HEK293T (cell line): ENCODE data around the gene GUK1.

Experiments
- CTCF ChIA-PET: fragments of 350-600 bp; formaldehyde crosslinking; extraction: SDS; loops from one replicate; lab custom pipeline; 2021; ENCODE audit warnings: antibody characterized with exemption, inconsistent platforms; lab: Yijun Ruan, JAX
- POLR2A ChIA-PET: fragments of 350-600 bp; formaldehyde crosslinking; extraction: SDS; loops from one replicate; lab custom pipeline; 2020; ENCODE audit warnings: antibody characterized with exemption, inconsistent platforms; lab: Yijun Ruan, JAX
- DNase-seq: peaks from one replicate; pipeline ENCODE4 v3.0.0; 2012; ENCODE audit warnings: mixed read lengths; ENCODE audit errors: extremely low spot score
- ARNT ChIP-seq: fragments of 450-650 bp; IDR thresholded peaks from 2 replicates; pipeline ENCODE4 v1.6.1; 2017; ENCODE audit warnings: mild to moderate bottlenecking
- BHLHE40 ChIP-seq: fragments of 450-650 bp; IDR thresholded peaks from 2 replicates; pipeline ENCODE4 v1.6.1; 2016; ENCODE audit warnings: mild to moderate bottlenecking, moderate library complexity, borderline replicate concordance
- CTBP1 ChIP-seq: fragments of 450-650 bp; IDR thresholded peaks from 2 replicates; pipeline ENCODE4 v1.6.1; 2016; ENCODE audit warnings: borderline replicate concordance
- ELF4 ChIP-seq: fragments of 450-650 bp; IDR thresholded peaks from 2 replicates; pipeline ENCODE4 v1.6.1; 2017; ENCODE audit warnings: antibody characterized with exemption
- FOXA1 ChIP-seq: fragments of 450-650 bp; IDR thresholded peaks from 2 replicates; pipeline ENCODE4 v1.6.1; 2016; ENCODE audit warnings: mild to moderate bottlenecking
- FOXK2 ChIP-seq: fragments of 450-650 bp; IDR thresholded peaks from 2 replicates; pipeline ENCODE4 v1.6.1; 2016; ENCODE audit warnings: mild to moderate bottlenecking
- FOXM1 ChIP-seq: fragments of 450-650 bp; IDR thresholded peaks from 2 replicates; pipeline ENCODE4 v1.6.1; 2017; ENCODE audit warnings: mild to moderate bottlenecking, borderline replicate concordance
- HDGF ChIP-seq: fragments of 450-650 bp; IDR thresholded peaks from 2 replicates; pipeline ENCODE4 v1.6.1; 2017; ENCODE audit warnings: antibody characterized with exemption, borderline replicate concordance
- L3MBTL2 ChIP-seq: fragments of 450-650 bp; conservative IDR thresholded peaks from 2 replicates; pipeline ENCODE4 v1.6.1; 2016; ENCODE audit warnings: mild to moderate bottlenecking
- LEF1 ChIP-seq: fragments of 450-650 bp; IDR thresholded peaks from 2 replicates; pipeline ENCODE4 v1.6.1; 2017; ENCODE audit warnings: mild to moderate bottlenecking, borderline replicate concordance
- NFRKB ChIP-seq: fragments of 450-650 bp; IDR thresholded peaks from 2 replicates; pipeline ENCODE4 v1.6.1; 2016; ENCODE audit warnings: mild to moderate bottlenecking, moderate library complexity
- SP1 ChIP-seq: fragments of 450-650 bp; IDR thresholded peaks from 2 replicates; pipeline ENCODE4 v1.6.1; 2017
- SUZ12 ChIP-seq: fragments of 450-650 bp; IDR thresholded peaks from 2 replicates; pipeline ENCODE4 v1.6.1; 2016; ENCODE audit warnings: mild to moderate bottlenecking
- TARDBP ChIP-seq: fragments of 450-650 bp; IDR thresholded peaks from 2 replicates; pipeline ENCODE4 v1.6.1; 2016
- ZNF384 ChIP-seq: fragments of 450-650 bp; IDR thresholded peaks from 2 replicates; pipeline ENCODE4 v1.6.1; 2016
- TF ChIP-seq, protein P1 (sequence below): fragments of 450-650 bp; IDR thresholded peaks from 2 replicates; pipeline ENCODE4 v1.6.1; 2016

GUK1 gene

DNA sequence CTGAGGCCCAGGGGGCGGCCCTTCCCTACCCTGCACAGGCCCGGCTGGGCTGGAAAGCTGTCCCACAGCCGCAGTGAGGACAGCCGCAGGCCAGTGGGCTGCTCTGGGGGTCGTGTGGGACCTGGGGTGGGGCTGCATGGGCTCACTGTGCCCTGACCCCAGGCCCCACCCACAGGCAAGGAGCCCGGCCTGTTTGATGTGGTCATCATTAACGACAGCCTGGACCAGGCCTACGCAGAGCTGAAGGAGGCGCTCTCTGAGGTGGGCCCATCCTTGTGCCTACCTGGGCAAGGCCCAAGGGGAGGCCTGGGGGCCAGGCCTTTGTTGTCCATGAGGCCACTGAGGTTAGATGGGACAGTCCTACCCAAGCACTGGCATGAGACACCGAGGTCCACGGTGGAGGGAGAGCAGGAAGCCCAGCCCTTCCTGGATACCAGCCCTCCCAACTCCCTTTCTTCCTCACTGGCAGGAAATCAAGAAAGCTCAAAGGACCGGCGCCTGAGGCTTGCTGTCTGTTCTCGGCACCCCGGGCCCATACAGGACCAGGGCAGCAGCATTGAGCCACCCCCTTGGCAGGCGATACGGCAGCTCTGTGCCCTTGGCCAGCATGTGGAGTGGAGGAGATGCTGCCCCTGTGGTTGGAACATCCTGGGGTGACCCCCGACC lies 8.2 kb downstream of the GUK1 start:
- POLR2A ChIA-PET, result interaction anchor here (0.9 to 7.2 kb wide), 2 partner anchors 8 to 16 kb away, joined by 4 to 55 read pairs; partner anchors contain the start of genes GUK1 and IBA57

DNA sequence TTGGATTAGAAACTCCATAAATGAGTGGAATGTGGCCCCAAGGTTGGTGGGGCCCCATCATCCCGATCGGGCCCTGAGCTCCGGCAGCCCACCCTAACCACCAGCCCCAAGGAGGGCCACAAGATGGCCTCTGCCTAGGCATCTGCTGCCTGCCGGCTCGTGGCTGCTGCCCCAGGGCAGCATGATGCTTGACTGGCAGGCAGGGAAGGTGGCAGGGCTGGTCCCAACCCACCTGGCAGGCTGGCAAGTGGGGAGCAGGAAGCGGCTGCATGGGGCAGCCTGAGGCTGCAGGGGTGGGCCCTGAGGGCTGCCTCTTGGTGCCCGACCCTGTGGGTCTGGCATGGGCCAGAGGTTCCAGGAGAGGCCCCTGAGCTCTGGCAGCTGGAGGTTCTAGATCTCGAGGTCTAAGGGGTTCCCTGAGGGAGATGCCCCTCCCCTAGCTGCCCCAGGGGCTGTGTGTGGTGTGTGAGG lies 8.9 kb downstream of the GUK1 start:
- TF ChIP-seq TARDBP (no peak), ARNT (no peak), NFRKB (no peak), SUZ12 (no peak)
- ChIA-PET CTCF (no interaction called here), POLR2A (interaction anchor here (0.9 to 7.2 kb wide), 2 partner anchors 8 to 16 kb away, joined by 4 to 55 read pairs; partner anchors contain the start of genes GUK1 and IBA57)
- DNase-seq, result no peak

More for the DNA sequence above, 8.2 kb downstream of the GUK1 start:
- DNase-seq, result no peak
- TF ChIP-seq SP1, result no peak
- no peak for TF ChIP-seq ARNT
- no peak for TF ChIP-seq HDGF
- no peak for TF ChIP-seq SUZ12
- TF ChIP-seq CTBP1, result no peak
- TF ChIP-seq, protein P1, sequence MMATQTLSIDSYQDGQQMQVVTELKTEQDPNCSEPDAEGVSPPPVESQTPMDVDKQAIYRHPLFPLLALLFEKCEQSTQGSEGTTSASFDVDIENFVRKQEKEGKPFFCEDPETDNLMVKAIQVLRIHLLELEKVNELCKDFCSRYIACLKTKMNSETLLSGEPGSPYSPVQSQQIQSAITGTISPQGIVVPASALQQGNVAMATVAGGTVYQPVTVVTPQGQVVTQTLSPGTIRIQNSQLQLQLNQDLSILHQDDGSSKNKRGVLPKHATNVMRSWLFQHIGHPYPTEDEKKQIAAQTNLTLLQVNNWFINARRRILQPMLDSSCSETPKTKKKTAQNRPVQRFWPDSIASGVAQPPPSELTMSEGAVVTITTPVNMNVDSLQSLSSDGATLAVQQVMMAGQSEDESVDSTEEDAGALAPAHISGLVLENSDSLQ, result no peak
- no peak for TF ChIP-seq FOXM1
- CTCF ChIA-PET, result no interaction called here

DNA sequence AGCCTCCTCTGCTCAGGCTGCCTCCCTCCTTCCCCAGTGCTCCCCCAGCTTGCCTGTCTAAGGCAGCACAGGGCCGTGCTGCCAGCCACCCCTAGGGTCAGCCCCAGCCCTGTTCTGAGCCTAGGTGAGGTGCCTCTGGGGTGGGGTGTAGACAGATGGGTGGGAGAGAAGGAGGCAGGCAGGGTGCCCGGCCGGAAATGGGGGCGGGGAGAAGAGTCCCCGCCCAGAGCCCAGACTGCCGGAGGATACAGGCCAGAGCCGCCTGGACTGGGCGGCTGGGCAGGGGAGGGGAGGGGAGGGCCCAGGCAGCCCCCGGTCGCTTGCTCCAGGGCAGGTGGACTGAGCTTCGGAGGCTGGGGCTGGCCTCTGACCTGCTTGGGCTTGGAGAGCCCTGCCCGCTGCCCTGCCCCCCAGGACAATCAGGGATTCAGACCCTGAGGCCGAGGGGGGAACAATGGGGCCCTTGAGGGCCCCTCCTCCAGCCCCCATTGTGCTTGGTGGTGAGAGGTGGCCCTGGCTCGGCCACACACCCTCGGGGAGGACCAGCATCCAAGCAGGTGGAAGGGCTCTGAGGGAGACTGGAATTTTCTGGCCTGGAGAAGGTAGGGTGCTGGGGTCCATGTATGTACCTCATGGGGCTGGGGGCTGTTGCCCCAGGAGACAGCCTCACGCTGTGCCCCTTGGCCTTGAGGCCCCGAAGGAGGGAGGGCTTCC lies 9.5 kb downstream of the GUK1 start, which contains the start of gene GJC2:
Gene GJC2 (plus strand): TSS at position 525 of the 714 bp plus-strand sequence. CDS start 7,829 bp downstream, outside the sequence.
- TF ChIP-seq, protein P1, result no peak
- ChIA-PET CTCF (no interaction called here), POLR2A (interaction anchor here (0.9 to 7.2 kb wide), 2 partner anchors 9 to 15 kb away, joined by 4 to 55 read pairs; partner anchors contain the start of genes GUK1 and IBA57)
- no peak for DNase-seq

DNA sequence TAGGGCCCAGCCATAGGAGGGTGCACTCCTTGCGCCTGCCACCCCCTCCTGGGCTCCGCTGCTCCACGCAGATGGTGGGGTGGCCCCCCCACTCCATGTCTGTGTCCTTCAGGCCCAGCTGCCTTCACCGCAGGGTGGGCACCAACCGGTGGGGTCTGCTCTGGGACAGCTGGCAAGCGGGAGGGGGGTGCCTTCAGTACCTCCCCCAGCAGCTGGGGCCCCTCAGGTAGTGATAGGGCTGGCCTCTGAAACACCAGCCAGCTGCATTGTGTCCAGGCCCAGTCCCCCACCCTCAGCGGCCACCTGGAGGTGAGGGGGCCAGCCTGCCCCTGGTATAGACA lies 10.0 kb downstream of the GUK1 start:
- DNase-seq, result no peak
- POLR2A ChIA-PET, result interaction anchor here (0.6 to 7.2 kb wide), 2 partner anchors 15 to 1566 kb away, joined by 3 to 55 read pairs; partner anchors contain the start of gene IBA57
- no peak for TF ChIP-seq ZNF384
- no peak for TF ChIP-seq BHLHE40
- CTCF ChIA-PET, result no interaction called here

DNA sequence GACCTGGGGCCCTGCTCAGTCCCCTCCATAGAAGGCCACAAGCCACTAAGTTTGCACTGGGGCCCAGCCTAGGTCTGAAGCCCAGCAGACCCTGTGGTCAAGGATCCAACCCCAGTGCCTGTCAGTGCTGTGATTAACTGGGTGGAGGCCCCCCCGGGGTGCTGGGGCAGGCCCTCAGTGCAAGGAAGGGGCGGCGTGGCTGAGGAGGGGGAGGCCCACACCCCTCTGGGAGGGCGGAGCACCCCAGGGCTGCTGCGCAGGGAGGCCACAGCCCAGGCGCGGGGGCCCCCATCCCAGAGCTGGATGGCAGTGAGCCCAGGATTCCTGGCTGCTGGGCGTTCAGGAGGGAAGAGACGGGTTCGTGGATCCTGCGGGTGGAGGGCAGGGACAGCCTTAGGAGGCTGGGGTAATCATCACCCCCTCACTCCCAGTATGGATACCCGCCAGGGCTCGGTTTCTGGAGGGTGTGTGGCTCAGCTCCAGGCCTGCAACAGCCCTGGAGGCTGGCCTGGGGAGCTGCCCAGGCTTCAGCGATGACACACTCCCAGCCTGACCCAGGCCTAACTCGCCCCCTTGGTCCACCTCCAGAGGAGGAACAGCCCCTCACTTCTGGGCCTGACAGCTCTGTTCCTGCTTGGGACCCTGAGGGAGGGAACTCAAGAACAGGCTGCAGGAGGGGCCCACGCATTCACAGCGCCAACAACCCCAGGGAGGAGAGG lies 10.5 kb downstream of the GUK1 start:
- ChIA-PET CTCF (no interaction called here), POLR2A (interaction anchor here (0.6 to 7.2 kb wide), 5 partner anchors 8 to 1567 kb away, joined by 3 to 55 read pairs (median 3); partner anchors contain the start of genes GUK1 and IBA57)
- TF ChIP-seq CTBP1, result no peak
- no peak for TF ChIP-seq L3MBTL2
- no peak for TF ChIP-seq HDGF
- DNase-seq, result no peak

DNA sequence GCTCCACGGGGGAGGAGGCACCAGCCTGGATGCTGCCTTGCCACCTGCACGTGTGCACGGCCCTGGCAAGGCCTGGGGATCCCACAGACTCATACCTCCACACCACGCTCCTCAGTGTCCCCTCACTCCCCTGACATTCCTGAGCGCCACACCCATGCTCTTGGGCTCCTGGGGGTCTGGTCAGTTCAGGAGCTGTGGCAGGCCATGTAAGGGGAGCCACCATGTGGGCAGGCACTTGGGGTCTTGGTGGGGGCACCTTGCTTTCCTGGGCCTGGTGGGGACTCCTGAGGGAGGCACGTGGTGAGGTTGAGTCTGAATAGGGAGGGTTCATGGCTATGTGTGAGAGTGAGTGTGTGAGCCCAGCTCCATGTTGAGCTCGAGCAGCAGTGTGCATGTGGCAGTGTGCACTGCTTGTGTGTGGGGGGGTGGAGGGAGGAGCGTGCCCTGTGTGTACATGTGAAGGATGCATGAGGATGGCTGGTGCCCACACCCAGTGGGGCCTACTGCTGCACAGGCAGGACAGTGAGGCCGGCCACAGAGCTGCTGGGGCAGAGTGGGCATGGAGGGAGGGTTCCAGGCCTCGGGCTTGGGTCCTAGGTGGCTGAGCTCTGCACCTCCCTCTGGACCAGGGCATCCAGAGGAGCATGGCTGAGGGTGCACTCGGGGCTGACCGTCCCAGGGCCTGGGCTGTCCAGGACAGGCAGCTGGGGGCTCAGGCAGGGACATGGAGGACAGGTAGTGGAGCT lies 11.3 kb downstream of the GUK1 start:
- TF ChIP-seq FOXA1, result no peak
- no peak for TF ChIP-seq HDGF
- TF ChIP-seq TARDBP, result no peak
- TF ChIP-seq ZNF384, result no peak
- no peak for TF ChIP-seq LEF1
- no peak for TF ChIP-seq SP1
- no peak for TF ChIP-seq NFRKB
- TF ChIP-seq FOXM1, result no peak
- no peak for TF ChIP-seq BHLHE40
- no peak for TF ChIP-seq FOXK2
- TF ChIP-seq, protein P1, result no peak
- TF ChIP-seq CTBP1, result no peak
- TF ChIP-seq ELF4, result no peak
- TF ChIP-seq ARNT, result no peak
- ChIA-PET CTCF (no interaction called here), POLR2A (interaction anchor here (0.6 to 7.2 kb wide), 5 partner anchors 9 to 16 kb away, joined by 3 to 55 read pairs (median 4); partner anchors contain the start of genes GUK1 and IBA57)
- no peak for DNase-seq
